NCI-H460 (cell line): Measurements from ENCODE around the gene SSNA1. TPM values are rescaled to one million over a fixed set of nuclear protein-coding genes. Genes with fewer than 3 reads are reported as not detected.

Experiments
- DNase-seq: peaks from one replicate; pipeline ENCODE4 v3.0.0-alpha.2; 2016; ENCODE audit warnings: low read depth; ENCODE audit errors: extremely low read depth
- total RNA-seq: library from RNA; depleted of rRNA; stranded (reverse); fragments of >200 nt; shearing (Covaris generic); gene quantifications from 2 replicates; pipeline ENCODE4 v1.2.3, GENCODE V29; 2014

SSNA1 gene
- total RNA-seq, 1 experiment from 2014 or later = 59.3 TPM

DNA sequence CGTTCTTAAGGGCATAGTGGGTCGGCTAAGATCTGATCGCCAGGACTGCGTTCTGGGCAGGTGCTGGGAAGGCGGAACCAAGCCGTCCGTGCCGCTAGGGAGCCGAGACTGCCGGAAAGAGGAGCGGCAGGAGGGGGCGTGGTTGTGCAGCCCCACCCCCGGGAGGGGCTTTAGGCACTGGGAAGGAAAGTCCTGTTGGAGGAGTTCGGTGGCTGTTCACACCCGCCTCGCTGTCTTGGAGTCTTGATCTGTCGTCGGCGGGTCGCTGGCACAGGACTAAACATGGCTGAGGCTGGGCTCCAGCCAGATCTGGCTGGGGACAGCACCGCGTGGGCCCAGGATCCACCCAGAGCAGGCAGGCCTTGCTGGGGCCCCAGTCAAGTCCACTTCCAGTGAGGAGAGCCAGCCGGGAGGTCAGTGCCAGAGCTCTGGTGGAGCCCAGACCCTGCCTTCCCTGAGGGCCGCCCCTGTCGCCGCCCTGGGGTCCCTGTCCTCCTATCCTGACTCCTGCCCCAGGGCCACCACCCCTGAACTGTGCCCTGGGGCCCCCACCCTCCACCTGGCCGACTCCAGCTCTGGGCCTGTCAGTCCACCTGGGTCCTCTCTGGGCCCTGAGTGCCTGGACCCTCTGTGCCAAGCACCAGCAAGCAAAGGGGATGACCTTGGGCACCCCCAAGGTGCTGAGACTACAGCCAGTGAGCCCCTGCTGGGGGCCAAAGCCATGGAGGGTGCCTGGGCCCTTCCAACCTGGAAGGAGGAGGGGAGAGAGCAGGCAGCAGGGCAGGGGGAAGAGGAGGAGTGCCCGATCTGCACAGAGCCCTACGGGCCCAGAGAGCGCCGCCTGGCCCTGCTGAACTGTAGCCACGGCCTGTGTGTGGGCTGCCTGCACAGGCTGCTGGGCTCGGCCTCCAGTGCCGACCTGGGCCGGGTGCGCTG, 29.1 kb downstream of the SSNA1 start:
- DNase-seq = peak; percentile 61

DNA sequence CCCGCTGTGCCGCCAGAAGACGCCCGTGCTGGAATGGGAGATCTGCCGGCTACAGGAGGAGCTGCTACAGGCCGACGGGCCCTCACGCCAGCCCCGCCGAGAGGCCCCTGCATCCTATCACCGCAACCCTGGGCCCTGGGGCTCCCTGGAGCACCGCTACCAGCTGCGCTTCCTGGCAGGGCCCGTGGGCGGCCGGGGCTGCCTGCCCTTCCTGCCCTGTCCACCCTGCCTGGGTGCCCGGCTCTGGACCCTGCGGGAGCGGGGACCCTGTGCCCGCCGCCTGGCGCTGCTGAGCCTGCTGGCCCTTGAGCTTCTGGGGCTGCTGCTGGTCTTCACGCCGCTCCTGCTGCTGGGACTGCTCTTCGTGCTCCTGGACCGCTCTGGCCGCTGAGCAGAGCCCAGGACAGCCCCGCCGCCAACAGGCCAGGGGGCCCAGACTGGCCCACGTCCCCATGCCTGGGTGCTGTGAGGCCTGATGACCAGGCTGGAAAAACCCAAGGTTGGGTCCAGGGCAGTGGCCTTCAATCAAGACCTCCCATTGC, 29.8 kb downstream of the SSNA1 start:
- no peak for DNase-seq

DNA sequence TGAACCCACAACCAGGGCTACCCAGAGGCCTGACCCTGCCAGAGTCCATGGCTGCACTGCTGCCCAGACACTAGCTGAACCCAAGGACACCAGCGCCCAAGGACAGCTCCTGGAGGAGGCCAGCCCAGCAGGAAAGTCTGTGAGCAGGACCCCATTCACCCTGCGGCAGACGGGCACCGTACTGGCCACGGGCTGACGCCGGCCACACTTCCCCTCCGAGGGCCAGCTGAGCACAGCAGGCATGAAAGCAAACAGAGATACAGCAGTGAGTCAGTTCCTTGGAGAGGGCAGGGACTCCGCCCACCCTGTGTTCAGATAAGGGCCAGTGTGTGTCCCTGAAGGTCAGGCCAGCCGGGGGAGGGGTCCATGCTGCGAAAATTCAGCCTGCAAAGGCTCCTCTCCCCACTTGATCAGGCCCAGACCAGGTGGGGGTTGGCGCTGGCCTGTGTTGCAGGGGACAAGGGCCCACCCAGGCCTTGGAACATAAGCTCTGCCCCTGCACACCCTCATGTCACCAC, 30.3 kb downstream of the SSNA1 start:
- DNase-seq = peak; percentile 62

DNA sequence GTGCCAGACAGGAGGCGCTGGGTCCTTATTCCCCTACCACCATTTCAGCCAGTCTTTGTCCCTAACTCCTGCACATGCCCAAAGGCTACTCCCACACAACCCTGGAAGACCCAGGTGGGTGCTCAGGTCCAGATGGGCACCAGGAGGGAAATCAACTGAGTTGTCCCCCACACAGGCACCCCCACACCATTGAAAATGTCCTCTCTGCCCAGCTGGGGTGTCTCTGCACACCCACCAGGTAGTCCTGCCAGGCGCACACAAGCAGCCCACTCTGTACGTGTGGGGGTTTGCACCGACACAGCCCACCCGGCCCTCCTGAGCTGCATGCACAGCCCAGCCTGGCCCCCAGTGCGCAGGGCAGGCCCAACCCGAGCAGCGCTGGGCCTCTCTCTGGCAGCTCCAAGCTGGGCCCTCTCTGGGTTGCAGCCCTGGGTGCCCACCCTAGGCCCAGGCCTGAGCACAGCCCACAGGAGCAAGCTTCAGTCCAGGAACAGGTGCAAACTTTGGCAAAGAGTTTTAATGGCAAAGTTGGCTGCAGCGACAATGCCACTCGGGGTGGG, 31.4 kb downstream of the SSNA1 start:
- DNase-seq = no peak

DNA sequence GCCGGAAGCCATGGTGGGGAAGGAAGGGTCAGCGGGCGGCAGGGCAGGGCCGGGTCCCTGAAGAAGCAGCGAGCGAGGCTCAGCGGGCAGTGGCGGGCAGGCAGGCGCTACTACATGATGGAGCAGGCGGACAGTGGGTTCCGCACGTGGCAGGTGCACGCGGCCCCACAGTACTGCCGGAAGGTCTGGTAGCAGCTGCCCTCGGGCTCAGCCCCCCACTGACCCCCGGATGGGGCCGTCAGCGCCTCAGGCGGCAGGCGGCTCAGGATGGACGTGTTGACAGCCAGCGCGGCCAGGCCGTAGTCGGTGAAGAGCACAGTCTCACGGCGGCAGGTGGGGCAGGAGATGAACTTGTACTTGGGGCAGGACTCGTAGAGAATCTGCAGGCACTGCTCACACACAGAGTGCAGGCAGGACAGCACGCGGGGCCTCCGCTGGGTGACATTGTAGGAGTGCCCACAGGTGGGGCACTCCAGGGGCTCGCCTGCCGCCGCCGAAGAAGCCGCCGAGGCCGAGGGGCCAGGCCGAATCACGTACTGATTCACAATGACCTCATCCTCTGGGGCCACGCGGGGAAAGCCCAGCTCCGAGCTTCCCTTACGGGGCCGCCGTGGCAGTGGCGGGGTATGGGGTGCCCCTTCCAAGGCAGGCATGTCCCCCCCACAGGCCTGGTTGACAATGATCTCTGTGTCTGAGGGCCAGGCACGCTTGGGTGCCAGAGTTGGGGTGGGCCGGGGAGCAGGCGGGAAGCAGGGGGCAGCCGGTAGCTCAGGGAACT, 32.0 kb downstream of the SSNA1 start:
- DNase-seq = no peak

DNA sequence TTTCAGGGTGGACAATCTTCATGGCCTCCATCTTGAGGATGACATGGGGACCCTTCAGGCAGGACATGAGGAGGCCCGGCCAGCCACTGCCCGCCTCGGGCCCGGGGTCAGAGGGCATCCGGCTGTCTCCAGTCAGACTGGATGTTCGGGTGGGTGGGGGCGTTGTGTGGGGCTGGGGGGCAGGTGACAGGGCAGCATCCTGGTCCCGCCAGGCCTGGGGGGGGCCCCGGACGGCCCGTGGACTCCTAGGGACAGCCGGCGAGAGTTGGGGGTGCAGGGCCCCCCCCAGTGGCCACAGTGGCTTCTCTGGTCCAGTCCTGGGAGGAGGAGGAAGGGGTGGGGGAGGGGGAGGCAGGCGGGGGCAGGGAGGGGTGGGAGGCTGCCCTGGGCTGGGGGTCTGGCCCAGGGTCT, 32.6 kb downstream of the SSNA1 start:
- DNase-seq = no peak

DNA sequence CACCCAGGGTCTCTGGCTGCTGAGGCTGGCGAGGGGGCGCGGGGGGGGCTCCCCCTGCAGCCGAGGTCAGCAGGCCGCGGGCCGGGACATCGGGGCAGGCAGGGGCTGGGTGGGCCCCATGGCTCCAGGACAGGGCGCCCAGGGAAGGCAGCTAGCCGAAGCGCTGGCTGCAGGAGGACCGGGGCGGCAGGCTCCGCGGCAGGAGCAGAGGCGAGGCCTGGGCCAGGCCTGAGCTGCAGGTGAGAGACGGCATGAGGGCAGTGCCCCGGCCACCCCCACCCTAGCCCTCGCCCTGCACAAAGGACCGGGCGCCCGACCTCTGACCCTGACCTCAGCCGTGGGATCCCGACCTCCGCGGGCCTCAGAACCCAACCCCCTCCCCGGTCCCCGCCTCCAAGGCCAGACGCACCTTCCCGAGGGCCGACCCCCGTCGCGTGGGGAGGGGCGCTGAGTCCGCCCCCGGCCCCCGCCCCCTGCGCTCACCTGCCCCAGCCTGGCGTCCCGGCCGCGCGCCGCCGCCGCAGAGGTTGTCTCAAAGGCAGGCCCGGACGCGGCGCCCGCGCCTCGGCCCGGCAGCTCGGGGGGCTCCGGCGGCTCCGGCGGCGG, 33.1 kb downstream of the SSNA1 start:
- no peak for DNase-seq

DNA sequence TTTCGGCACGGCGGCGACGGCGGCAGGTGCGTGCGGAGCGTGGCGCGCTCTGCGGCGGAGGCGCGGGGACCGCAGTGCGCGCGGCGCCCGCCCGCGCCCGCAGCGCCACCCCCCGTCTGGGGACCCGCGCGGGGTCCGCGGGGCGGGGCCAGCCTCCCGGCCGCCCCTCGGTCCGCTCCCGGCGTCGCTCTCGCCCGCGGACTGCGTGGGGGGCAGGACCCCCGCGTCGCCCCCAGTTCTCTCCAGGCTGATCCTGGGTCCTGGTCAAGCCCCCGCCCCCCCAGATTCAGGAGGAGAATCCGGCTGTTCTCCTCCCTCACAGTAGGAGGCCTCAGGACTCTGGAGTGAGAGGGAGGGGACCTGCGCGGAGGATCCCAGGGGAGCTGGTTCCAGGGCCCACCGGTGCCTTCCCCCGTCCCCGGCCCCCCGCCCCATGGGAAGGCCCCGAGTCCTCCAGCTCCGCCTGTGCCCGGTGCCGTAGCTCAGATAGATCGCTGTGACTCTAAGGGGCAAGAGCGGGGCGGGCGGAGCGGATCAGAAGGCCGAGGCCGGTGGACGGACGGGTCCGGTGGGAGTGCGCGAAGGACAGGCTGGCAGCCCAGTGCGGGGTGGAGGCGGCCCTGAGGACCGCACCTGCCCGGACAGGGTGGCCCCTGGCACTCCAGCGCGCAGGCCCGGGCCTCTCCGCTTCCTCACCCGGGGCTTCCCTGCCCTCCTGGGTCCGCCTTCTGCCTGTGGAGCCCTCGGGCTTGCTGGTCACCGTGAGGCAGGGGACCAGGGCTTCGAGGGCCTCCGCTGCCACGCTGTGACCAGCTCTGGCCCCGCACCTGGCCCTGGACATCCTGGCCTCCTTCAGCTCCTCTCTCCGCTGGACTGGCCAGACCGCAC, 34.0 kb downstream of the SSNA1 start, which contains the start of gene RNF208:
Gene RNF208 (minus strand): TSS at position 51 of the 888 bp plus-strand sequence. CDS start 1,028 bp downstream, outside the sequence.
- DNase-seq = no peak

DNA sequence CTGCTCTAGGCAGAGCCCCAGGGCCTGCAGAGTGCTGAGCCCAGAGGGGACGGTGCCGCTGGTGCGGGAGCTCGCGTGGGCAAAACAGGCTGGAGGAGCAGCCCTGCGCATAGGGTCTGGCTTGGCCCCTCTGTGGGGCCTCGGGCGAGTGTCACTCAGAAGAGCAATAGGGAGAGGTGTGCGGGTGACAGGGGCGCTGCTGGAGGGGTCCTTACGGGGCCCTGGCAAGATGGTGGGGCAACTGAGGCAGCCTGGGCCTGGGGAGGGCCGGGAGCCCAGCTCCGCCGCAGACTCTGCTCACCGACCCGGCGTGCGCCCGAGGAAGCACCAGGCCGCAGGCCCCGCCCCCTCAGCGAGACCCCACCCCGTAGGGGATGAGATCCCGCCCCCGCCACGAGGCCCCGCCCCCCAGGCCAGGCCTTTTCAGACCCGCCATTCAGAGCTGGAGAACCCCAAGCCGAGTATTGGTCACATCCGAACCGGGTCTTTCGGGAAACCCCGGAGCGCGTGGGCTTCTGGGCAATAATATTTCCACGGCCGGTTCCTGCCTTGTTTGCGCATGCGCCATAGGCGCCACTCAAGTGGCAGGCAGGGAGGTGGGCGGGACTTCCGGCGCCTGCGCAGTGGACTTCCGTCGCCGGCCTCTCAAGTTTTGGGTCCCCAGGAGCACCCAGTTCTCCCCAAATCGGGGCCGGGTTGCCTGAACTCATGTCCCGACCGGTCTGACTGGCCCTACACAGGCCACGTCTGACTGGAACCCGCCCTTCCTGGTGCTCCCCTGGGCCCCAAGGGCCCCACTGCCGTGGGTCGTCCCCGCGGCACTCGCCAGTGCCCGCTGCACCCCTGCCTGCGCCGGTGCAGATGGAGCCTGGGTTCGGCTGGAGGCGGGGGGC, 34.8 kb downstream of the SSNA1 start:
- peak; percentile 99 for DNase-seq

DNA sequence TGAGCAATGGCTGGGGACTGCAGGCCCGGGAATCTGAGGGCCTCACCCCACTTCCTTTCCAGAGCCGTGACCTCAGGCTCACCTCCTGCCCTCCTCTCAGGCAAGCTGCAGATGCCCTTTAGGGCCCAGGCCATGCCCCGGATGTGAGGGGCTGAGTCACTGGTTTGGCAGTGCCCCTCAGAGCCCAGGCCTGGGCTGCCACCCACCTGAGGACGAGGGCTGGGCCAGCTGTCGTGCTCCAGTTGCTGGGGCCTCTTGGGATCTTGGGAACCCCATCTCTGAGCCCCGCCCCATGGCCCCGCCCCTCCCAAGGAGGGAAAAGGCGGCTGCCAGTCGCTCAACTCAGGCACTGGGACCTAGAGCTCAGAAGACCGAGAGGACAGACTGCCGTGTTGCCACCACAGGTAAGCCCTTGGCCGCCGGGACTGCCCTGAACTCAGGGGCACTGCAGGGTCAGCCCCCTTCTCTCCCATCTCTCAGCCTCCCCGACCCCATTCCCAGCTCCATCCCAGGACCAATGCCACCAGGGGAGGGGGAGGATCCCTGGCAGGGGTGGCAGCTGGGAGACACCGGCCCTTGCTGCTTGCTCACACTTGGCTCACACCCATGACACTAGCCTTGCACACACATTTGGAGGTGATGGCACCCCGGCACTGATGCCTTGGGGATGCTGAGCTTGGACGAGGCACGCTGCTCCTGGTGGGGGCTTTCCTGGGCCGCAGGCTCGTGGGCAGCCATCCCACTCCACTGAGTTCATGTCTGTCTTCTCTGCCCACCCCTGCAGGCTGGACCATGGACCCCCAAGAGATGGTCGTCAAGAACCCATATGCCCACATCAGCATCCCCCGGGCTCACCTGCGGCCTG, 36.6 kb downstream of the SSNA1 start, which contains the start of gene CYSRT1:
Gene CYSRT1 (plus strand): TSS at position 345 of the 865 bp plus-strand sequence. CDS start 448 bp downstream, at position 793.
- DNase-seq = no peak

DNA sequence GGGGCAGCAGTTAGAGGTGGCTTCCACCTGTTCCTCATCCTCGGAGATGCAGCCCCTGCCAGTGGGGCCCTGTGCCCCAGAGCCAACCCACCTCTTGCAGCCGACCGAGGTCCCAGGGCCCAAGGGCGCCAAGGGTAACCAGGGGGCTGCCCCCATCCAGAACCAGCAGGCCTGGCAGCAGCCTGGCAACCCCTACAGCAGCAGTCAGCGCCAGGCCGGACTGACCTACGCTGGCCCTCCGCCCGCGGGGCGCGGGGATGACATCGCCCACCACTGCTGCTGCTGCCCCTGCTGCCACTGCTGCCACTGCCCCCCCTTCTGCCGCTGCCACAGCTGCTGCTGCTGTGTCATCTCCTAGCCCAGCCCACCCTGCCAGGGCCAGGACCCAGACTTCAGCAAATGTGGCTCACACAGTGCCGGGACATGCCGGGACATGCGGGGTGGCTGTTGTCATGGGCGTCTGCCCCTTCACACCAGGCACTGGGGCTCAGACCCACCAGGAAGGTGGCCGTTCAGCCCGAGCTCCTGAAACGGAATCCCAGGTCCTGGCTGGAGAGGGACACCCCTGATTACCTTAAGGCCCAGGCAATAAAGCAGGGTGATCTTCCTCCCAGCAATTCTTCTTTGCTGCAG, 37.3 kb downstream of the SSNA1 start:
- no peak for DNase-seq

DNA sequence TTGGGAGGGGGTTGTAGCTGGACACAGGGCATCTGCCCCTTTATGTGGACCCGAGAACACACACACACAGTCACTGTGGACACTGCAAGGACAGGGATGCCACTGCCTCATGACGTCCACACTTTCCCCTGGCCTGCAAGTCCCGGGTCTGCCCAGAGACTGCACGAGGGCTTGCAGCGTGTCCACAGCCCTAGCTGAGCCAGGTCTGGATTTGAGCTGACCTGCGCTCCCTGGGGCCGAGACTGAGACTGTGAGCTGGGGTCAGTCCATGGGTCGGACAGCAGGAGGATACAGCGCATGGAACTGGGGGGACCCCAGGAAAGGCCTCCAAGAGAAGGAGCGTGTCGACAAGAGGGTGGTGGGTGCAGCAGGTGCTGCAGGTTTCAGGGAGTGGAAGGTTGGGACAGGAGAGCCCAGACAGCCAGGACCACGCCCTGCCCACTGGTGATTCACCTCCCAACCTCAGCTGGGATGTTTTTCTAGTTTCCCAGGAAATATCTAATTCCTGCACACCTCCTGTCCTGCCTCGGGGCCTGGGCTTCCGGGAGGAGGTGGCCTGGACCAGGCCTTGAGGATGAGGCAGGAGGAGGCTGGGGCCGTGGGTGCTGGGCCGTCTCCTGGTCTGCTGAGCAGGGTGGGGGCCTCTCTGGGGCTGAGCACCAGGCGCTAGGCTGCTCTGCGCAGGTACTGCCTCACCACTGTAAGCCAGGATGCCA, 38.0 kb downstream of the SSNA1 start:
- no peak for DNase-seq

DNA sequence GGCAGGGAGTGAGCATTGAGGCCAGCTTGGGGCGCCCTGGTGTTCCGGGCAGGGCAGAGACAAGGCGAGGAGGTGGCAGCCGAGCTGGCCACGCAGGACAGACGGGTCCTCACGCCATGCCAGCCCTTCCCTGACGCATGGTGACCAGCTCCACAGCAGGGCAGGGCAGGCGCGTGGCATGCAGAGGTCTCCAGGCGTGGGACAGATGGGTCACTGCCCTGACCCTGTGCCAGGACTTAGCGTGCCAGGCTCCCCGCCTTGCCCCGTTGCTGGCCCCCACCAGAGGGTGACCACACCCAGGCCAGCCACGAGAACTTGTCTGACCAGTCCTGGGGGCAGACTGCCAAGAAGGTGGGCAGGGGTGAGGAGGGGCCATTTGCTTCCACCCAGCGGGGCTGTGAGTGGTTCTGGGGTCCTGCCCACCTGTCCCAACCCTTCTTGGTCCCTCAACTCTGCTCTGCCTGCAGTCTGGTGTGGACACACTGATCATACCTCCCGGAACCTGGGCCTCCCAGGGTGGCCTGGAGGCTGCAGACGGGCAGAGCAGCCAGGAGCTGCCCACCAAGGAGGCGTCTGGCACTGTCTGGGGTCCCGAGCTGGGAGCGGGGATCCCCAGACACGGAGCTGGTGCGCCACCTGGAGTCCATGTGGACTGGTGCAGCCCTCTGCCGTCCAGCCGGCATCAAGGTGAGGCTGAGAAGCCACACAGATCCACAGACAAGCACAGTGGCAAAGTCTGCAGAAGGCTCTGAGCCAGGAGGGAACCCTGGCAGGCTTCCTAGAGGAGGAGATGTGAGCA, 38.8 kb downstream of the SSNA1 start, which contains the start of gene RNF224:
Gene RNF224 (plus strand): TSS at position 449 of the 799 bp plus-strand sequence. CDS start 834 bp downstream, outside the sequence.
- peak; percentile 77 for DNase-seq

DNA sequence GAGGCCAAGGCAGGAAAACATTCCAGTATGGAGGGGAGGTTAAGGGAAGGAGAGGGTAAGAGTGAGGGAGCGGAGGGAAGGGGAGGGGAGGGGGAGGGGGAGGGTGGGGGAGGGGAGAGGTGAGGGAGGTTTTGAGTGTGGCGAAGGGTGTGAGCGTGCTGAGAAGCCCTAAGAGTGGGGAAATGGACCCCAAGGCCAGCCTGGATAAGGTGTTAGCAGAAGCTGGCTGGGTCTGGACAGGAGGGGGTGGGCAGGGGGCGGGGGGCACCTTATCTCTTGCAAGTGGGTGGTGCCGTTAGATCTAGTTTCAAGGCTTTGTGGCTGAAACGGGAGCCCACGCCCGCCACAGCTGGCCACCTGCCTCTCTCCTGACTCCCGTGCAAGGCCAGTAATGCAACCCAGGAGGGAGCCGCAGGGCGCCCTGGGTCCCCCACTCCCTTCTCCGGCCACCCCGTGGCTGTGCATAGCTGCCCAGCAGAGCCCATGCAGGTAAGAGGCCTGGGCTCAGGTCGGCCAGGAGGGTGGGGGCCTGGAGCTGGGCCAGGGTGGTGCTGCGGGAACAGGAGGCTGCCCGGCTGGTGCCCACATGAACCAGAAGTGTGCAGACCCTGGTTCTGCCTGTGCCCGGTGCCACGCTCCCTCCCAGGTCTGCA, 39.5 kb downstream of the SSNA1 start:
- DNase-seq = no peak
